ENCODE results near the gene DNAH2. TPM values are rescaled to one million over a fixed set of nuclear protein-coding genes. Genes with fewer than 3 reads are reported as not detected.

The DNAH2 gene, protein sequence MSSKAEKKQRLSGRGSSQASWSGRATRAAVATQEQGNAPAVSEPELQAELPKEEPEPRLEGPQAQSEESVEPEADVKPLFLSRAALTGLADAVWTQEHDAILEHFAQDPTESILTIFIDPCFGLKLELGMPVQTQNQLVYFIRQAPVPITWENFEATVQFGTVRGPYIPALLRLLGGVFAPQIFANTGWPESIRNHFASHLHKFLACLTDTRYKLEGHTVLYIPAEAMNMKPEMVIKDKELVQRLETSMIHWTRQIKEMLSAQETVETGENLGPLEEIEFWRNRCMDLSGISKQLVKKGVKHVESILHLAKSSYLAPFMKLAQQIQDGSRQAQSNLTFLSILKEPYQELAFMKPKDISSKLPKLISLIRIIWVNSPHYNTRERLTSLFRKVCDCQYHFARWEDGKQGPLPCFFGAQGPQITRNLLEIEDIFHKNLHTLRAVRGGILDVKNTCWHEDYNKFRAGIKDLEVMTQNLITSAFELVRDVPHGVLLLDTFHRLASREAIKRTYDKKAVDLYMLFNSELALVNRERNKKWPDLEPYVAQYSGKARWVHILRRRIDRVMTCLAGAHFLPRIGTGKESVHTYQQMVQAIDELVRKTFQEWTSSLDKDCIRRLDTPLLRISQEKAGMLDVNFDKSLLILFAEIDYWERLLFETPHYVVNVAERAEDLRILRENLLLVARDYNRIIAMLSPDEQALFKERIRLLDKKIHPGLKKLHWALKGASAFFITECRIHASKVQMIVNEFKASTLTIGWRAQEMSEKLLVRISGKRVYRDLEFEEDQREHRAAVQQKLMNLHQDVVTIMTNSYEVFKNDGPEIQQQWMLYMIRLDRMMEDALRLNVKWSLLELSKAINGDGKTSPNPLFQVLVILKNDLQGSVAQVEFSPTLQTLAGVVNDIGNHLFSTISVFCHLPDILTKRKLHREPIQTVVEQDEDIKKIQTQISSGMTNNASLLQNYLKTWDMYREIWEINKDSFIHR (N-terminal part only)
- under 0.01 and 0.16 TPM in 2 replicates for total RNA-seq

DNA sequence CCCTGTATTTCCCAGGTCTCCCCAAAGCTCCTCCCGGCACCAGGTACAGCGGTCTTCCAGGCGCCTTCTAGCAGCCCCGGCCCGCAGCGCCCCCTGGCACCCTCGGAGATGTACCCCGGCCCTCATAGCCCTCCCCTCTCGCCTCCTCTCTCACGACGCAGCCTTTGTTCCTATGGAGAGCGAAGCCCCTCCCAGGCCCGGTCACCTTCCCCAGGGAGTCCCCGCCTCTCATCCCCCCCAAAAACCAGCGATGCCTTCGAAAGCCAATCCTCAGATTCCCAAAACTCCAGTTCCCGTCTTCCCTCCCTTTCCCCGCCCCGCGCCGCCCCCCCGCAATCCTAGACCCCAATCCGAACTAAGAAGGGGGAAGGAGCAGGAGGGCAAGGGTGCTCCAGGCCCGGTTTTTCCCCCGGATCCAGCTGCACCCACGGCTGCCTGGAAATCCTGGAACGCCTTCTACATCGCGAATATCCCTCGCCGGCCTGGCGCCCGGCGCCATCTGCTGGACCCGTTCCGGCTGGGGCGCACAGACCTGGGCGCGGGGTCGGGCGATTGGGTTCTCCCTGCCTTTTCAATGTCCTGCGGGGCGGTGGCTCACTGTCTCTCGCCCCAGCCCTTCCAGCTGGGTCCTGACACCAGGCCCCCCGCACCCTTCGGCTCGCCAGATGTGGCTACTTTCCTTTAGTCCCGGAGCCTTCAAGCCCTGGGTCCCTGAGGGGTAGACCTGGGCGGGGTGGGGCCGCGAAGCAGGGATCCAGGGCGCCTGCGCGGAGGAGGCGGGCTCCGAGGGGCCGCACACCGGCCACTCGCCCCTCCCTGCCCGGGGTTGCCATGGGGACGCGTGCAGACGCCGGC lies at the start of gene DNAH2:
Gene DNAH2, plus strand, starts transcription at position 844 of the 855 bp plus-strand sequence. CDS start 1,991 bp downstream, outside the sequence.

DNA sequence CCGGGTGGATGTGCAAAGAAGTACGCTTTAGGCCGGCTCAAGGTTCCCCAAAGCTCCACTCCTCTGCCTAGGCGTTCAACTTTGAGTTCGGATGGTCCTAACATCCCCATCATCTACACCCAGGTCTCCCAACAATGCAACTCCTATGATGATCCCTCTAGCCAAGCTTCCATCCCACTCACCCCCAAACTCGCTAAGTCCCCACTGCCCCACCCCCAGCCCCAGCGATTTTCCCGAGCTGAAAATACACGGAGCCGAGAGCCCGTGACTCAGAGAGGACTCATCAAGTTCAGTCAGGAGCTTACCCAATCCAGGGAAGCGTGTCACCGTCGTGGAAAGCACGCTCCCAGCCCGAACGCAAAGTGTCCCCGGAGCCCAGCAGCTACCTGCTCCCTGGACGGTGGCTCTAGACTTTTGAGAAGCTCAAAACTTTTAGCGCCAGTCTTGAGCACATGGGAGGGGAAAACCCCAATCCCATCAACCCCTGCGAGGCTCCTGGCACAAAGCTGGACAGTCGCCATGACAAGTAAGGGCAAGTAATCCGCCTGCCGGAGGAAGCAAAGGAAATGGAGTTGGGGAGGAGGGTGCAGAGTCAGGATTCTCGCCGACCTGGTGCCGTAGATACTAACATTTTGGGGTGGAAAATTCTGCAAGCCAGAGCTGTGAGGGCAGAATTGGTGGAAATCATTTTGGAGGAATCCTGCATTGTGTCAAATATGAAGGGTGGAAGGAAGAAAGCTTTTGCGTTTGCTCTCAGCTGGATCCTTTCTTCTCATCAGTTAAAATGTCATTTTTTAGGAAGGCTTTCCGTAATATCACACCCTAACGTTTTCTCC lies 30.3 kb upstream of the DNAH2 start, which contains the start of gene TP53:
Gene TP53, minus strand, starts transcription at position 419 of the 836 bp plus-strand sequence. CDS start 10,896 bp downstream, outside the sequence.

DNA sequence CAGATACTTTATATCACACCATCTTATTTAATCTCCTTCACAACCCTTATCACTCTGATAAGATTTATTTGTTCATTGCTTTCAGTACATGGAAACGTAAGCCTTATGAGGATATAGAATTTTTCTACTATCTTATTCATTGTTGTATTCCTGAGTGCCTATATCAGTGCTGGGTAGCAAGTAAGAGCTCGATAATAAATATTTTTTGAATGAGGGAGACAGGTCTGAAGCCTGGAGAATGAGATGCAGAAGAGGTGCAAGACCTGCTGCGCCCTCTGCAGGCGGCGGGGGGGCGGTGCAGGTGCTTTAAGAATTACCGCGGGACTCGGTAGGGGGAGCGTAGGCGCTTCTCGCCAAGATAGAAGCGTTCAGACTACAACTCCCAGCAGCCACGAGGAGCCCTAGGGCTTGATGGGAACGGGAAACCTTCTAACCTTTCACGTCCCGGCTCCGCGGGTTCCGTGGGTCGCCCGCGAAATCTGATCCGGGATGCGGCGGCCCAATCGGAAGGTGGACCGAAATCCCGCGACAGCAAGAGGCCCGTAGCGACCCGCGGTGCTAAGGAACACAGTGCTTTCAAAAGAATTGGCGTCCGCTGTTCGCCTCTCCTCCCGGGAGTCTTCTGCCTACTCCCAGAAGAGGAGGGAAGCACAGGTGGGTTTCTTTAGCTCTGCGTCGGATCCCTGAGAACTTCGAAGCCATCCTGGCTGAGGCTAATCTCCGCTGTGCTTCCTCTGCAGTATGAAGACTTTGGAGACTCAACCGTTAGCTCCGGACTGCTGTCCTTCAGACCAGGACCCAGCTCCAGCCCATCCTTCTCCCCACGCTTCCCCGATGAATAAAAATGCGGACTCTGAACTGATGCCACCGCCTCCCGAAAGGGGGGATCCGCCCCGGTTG lies 29.4 kb upstream of the DNAH2 start, which contains the start of gene WRAP53:
Gene WRAP53, plus strand, starts transcription at position 570 of the 900 bp plus-strand sequence. Its CDS starts 172 bp downstream, at position 742.

DNA sequence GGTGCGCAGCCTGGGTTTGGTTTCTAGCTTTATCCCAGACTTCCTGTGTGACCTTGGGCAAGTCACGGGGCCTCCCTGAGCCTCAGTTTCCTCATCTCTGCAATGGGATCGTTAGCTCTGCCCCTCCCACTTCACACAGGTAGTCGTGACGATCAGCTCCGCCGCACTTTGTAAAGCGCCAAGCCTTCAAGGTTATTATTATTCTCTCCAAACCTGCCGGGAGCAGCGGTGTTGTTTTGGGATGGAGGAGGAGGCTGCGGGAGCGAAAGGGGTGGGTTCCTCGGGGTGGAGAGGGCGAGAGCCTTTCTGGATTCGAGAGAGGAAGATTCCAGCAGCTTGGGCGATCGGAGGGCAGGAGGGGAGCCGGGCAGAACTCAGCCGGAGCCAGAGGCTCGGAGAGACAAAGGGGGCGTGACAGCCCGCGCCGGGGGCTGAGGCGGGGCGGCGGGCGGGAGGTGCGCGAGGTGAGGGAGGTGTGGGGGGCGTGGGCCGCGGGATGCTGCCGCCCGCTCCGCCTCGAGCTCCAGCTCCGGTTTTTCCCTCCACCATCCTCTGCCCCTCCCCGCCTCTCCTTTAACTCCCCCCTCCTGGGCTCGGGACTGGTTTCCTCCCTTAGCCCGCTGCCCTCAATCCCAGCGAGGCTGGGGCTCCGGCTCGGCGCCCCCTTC lies 12.8 kb upstream of the DNAH2 start, which contains the start of gene EFNB3:
Gene EFNB3, plus strand, starts transcription at position 602 of the 668 bp plus-strand sequence. CDS start 397 bp downstream, outside the sequence.

DNA sequence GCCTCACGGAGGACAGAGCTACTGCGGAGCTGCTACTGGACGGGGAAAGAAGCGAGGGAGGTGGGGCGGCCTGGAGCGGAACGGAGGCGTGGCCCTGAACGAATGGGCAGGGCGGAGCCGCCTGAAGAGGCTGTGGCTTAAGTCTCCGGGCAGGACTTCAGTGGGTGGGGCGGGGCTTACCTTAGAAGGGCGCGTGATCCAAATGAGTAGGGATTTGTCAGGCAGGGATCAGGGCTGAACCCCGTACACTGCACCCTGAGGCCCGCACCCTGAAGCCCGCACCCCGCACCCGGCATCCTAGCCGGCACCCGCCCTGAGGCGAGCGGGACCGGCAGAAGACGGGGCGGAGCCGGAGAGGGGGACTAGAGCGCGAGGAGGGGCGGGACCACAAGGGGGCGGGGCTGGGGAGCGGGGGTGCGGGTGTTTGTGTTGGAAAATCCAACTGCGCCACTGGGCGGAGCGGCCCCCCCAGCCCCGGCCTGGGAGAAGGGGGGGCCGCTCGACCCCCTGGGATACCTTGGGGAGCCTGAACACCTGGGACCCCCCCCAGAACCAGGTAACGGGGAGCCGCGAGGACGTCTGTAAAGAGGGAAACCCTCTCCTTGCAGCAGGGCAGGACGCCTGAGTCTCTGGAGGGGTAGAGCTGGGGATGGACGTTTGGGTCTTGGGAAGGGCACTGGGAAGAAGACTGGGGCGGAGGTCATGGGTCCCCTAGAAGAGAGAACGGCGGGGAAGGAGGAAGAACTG lies 116.4 kb downstream of the DNAH2 start, which contains the start of gene KDM6B:
Gene KDM6B, plus strand, starts transcription at position 423 of the 747 bp plus-strand sequence. CDS start 11,338 bp downstream, outside the sequence.

DNA sequence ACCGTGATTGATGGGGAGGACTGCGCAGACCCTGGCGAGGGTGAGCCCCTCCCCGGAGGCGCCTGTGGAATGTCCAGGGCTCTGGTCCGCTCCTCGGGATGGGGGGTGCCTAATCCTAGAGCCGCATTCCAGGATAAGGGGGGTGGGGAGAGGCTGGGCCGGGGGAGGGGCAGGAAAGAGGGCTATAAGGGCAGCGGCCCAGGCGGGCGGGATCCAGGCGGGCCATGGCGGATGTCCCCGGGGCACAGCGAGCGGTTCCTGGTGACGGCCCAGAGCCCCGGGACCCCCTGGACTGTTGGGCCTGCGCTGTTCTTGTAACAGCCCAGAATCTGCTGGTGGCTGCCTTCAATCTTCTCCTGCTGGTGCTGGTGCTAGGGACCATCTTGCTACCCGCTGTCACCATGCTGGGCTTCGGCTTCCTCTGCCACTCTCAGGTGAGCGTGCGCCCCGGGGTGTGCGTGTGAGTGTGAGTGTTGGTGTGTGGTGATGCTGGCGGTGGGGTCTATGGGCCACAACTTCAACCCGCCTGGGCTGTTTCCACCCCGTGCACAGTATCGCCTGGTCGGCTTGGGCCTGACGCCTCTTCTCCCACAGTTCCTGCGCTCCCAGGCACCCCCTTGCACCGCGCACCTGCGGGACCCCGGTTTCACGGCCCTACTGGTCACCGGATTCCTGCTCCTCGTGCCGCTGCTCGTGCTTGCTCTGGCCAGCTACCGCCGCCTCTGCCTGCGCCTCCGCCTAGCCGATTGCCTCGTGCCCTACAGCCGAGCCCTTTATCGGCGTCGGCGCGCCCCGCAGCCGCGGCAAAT lies 137.5 kb downstream of the DNAH2 start, which contains the start of gene TMEM88:
Gene TMEM88, plus strand, starts transcription at position 216 of the 809 bp plus-strand sequence. Its CDS starts 9 bp downstream, at position 225.

DNA sequence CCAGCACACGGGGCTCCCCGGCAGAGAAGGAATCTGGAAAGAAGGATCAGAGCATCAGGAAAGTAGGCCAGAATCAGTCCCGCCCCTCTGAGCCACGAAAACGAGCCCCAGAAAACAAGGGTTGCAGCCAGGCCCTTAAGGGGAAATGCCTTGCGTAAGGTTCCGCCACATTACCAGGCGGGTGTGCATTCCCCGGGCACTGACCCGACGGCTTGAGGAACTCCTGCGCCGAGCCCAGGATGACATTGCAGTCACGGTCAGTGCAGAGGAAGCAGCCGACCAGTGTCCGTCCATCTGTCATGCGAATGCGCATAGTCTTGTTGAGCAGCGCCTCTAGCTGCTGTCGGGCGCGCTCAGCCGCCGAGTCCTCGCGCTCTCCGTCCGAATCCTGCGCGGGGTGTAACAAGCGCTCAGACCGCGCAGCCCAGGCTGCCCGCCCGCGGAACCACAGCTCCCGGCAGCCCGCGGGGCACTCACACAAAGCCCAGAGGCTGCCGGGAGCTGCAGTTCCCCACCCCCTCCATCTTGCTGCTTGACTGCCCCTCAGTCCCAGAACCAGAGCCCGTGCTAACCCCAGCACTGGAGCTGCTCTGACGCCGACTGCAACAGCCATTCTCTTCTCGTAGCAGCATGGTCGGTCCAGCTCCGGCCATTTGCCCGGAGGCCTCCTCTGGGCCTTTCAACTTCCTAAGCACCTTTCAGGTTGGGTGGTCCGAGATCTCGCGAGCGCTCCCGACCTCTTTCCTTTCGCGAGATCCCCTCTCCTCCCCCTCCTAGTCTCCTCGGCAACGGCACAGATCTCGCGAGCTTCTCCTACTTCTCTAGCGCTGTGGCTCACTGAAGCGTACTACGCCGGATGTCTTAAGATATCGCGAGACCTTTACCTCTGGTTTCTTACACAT lies 139.5 kb downstream of the DNAH2 start, which contains the start of gene NAA38:
Gene NAA38, minus strand, starts transcription at position 749 of the 902 bp plus-strand sequence. Its CDS starts 96 bp downstream, at position 653.

DNA sequence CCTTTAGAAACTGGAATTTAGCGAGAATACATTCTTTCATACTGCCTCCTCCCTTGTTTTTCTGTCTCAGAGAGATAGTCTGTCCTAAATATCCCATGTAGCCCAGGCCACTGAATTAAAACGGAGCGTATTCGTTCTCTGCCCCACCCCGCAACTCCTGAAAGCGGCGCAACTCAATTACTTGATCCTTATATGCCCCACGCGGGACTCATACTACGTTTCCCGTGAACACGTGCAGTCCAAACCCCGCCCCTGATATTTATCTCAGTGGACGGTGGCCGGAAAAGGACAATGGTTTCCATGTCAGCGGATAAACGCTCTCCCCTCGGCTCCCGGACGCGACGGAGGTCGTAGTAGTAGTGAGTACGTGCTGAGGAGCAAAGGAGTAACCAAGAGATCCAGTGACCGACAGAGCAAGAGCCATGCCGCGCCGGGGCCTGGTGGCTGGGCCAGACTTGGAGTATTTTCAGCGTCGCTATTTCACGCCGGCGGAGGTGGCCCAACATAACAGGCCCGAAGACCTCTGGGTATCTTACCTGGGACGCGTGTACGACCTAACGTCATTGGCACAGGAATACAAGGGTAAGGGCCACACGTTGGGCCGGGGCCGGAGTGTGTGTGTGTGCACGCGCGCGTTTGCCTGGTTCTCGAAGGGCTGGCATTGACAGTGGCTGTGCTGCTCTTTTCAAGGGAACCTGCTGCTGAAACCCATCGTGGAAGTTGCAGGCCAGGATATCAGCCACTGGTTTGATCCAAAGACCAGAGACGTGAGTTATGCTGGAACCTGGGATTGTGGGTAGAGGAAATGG lies 140.4 kb downstream of the DNAH2 start, which contains the start of gene CYB5D1:
Gene CYB5D1, plus strand, starts transcription at position 291 of the 809 bp plus-strand sequence. Its CDS starts 132 bp downstream, at position 423.

Other genes starting within 250 kb of the DNAH2 start
- gene ZBTB4, start 238.1 kb upstream of the DNAH2 start, total RNA-seq: 24.3 and 39.0 TPM in 2 replicates
- gene SLC35G6, start 236.3 kb upstream of the DNAH2 start, total RNA-seq: not detected in 2 replicates
- gene POLR2A, start 233.4 kb upstream of the DNAH2 start, total RNA-seq: 55.6 and 62.1 TPM in 2 replicates
- gene TNFSF12, start 168.7 kb upstream of the DNAH2 start, total RNA-seq: 16.0 and 20.4 TPM in 2 replicates
- 4.1 and 4.9 TPM in 2 replicates for gene TNFSF13, start 159.0 kb upstream of the DNAH2 start, total RNA-seq
- gene SENP3, start 155.8 kb upstream of the DNAH2 start, total RNA-seq: 62.5 and 73.4 TPM in 2 replicates
- 37.4 and 40.5 TPM in 2 replicates for gene CD68, start 138.1 kb upstream of the DNAH2 start, total RNA-seq
- gene MPDU1, start 133.9 kb upstream of the DNAH2 start, total RNA-seq: 202 and 249 TPM in 2 replicates
- gene SOX15, start 127.7 kb upstream of the DNAH2 start, total RNA-seq: 0.52 and 2.8 TPM in 2 replicates
- gene FXR2, start 102.8 kb upstream of the DNAH2 start, total RNA-seq: 24.8 and 37.5 TPM in 2 replicates
- 26.6 and 100 TPM in 2 replicates for gene SAT2, start 89.9 kb upstream of the DNAH2 start, total RNA-seq
- 0.26 and 1.4 TPM in 2 replicates for gene SHBG, start 87.6 kb upstream of the DNAH2 start, total RNA-seq
- 1.0 TPM in 1 of 2 replicates, not detected in the other for gene ATP1B2, start 66.8 kb upstream of the DNAH2 start, total RNA-seq
- gene TP53, start 30.3 kb upstream of the DNAH2 start, total RNA-seq: 55.3 and 73.2 TPM in 2 replicates
- gene WRAP53, start 29.3 kb upstream of the DNAH2 start, total RNA-seq: 6.7 and 14.0 TPM in 2 replicates
- 1.6 and 8.7 TPM in 2 replicates for gene EFNB3, start 12.5 kb upstream of the DNAH2 start, total RNA-seq
- 3.6 and 12.4 TPM in 2 replicates for gene KDM6B, start 116.5 kb downstream of the DNAH2 start, total RNA-seq
- 1.9 and 3.3 TPM in 2 replicates for gene TMEM88, start 137.3 kb downstream of the DNAH2 start, total RNA-seq
- 41.8 and 83.4 TPM in 2 replicates for gene NAA38, start 139.8 kb downstream of the DNAH2 start, total RNA-seq
- 2.8 and 6.5 TPM in 2 replicates for gene CYB5D1, start 140.3 kb downstream of the DNAH2 start, total RNA-seq
- gene CHD3, start 171.0 kb downstream of the DNAH2 start, total RNA-seq: 63.2 and 81.6 TPM in 2 replicates
- gene RNF227, start 198.5 kb downstream of the DNAH2 start, total RNA-seq: 2.4 and 4.5 TPM in 2 replicates
- gene KCNAB3, start 212.1 kb downstream of the DNAH2 start, total RNA-seq: 0.78 and 2.2 TPM in 2 replicates
- gene TRAPPC1, start 214.2 kb downstream of the DNAH2 start, total RNA-seq: 51.3 and 66.3 TPM in 2 replicates
- 14.1 and 15.3 TPM in 2 replicates for gene CNTROB, start 214.5 kb downstream of the DNAH2 start, total RNA-seq